KBM-7 (cell line): ENCODE results near the gene NEGR1.

ENCODE experiments used
- DNase-seq: peaks from one replicate; pipeline ENCODE4 v3.0.0-alpha.2; 2015
- in situ Hi-C: fragments of 300-500 bp; cut with MboI; formaldehyde crosslinking; loops from 2 replicates; pipeline ENCODE4 v1.14.3; 2020; ENCODE audit warnings: low sequenced_read_pairs, low pct_unique_long_range_greater_than_20kb, mixed read lengths

NEGR1 gene

GRCh38 chr1:71572038-71572437 is 710.3 kb downstream of the NEGR1 start:
- DNase-seq = no peak
- in situ Hi-C loops = no loop called here

- in situ Hi-C loops = no loop called here
- no peak for DNase-seq
Measured at GRCh38 chr1:71566413-71566812, 715.9 kb downstream of the NEGR1 start.

GRCh38 chr1:71565831-71566230 is 716.5 kb downstream of the NEGR1 start:
- no peak for DNase-seq
- in situ Hi-C loops = no loop called here

- in situ Hi-C loops = no loop called here
- no peak for DNase-seq
Measured at GRCh38 chr1:71565262-71565661, 717.1 kb downstream of the NEGR1 start.

GRCh38 chr1:71562298-71562697 is 720.0 kb downstream of the NEGR1 start:
- no peak for DNase-seq
- in situ Hi-C loops = no loop called here

- no peak for DNase-seq
- in situ Hi-C loops = no loop called here
Measured at GRCh38 chr1:71561729-71562128, 720.6 kb downstream of the NEGR1 start.

- in situ Hi-C loops = no loop called here
- DNase-seq = no peak
Measured at GRCh38 chr1:71561206-71561605, 721.1 kb downstream of the NEGR1 start.

- no peak for DNase-seq
- in situ Hi-C loops = no loop called here
Measured at GRCh38 chr1:71559880-71560279, 722.5 kb downstream of the NEGR1 start.

- no peak for DNase-seq
- in situ Hi-C loops = no loop called here
Measured at GRCh38 chr1:71557138-71557537, 725.2 kb downstream of the NEGR1 start.

GRCh38 chr1:71548398-71548890 is 733.9 kb downstream of the NEGR1 start:
- in situ Hi-C loops = no loop called here
- no peak for DNase-seq

GRCh38 chr1:71542155-71542554 is 740.2 kb downstream of the NEGR1 start:
- no peak for DNase-seq
- in situ Hi-C loops = no loop called here

- no peak for DNase-seq
- in situ Hi-C loops = no loop called here
Measured at GRCh38 chr1:71533950-71534349, 748.4 kb downstream of the NEGR1 start.

GRCh38 chr1:71532343-71532742 is 750.0 kb downstream of the NEGR1 start:
- DNase-seq = no peak
- in situ Hi-C loops = no loop called here

- no peak for DNase-seq
Measured at GRCh38 chr1:71526824-71527223, 755.5 kb downstream of the NEGR1 start.

GRCh38 chr1:71522721-71523120 is 759.6 kb downstream of the NEGR1 start:
- no peak for DNase-seq

More at GRCh38 chr1:71526824-71527223, 755.5 kb downstream of the NEGR1 start:
- in situ Hi-C loops = no loop called here

GRCh38 chr1:71521655-71522264 is 760.6 kb downstream of the NEGR1 start:
- peak; percentile 59 for DNase-seq
- in situ Hi-C loops = no loop called here

More at GRCh38 chr1:71522721-71523120, 759.6 kb downstream of the NEGR1 start:
- in situ Hi-C loops = no loop called here

- no peak for DNase-seq
- in situ Hi-C loops = no loop called here
Measured at GRCh38 chr1:71511505-71511904, 770.8 kb downstream of the NEGR1 start.

- in situ Hi-C loops = no loop called here
- no peak for DNase-seq
Measured at GRCh38 chr1:71510725-71511124, 771.6 kb downstream of the NEGR1 start.

GRCh38 chr1:71509051-71509595 is 773.2 kb downstream of the NEGR1 start:
- no peak for DNase-seq
- in situ Hi-C loops = no loop called here

- no peak for DNase-seq
- in situ Hi-C loops = no loop called here
Measured at GRCh38 chr1:71502006-71502405, 780.3 kb downstream of the NEGR1 start.

GRCh38 chr1:71498542-71498941 is 783.8 kb downstream of the NEGR1 start:
- in situ Hi-C loops = no loop called here

More at GRCh38 chr1:71498542-71498941, 783.8 kb downstream of the NEGR1 start:
- no peak for DNase-seq
